GM03348 (cell line): ENCODE data around the gene ADCY1.
"Not testable (repeated sequence)": the region's sequence is repeated elsewhere in the genome, so short reads cannot be mapped to it uniquely, and the experiment has no call there.

Source experiments
- DNase-seq: peaks from one replicate; pipeline ENCODE4 v3.0.0; 2012; ENCODE audit warnings: low spot score

Gene ADCY1

DNA sequence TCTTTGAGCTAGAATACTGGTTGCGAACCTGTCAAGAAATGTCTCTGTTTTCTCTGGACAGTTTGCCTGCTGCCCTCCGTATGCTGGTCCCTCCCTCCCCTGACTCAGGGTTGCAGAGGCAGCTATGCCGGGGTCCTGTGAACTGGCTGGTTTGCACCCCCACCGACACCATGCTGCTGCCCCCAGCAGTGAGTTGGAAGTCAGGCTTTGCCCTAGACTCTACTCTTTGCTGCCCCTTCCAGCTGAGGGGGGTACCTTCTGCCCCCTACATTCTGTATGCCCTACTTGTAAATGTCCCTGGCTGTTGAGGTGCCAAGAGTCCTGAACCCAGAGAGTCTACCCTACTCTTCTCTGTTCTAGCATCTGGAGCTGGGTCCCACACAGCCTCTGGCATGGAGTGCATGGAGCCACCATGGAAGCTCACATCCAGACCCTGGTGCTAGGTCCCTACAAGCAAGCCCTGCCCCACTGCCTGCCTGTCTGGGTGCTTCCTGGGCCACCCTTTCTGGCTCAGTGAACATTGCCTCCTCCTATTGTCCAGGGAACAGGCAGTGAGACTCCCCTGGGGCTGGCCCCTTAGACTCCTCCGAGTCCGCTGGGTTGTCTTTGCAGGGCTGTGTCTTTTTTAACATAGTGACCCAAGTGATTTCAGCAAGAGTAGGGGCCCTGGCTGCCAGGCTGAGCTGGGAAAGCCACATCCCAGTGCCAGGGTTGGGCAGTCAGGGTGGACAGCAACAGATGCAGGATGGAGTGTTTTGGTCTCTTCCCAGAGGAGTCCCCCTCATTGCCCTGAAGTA is 138.9 kb downstream of the ADCY1 start:
- no peak for DNase-seq

DNA sequence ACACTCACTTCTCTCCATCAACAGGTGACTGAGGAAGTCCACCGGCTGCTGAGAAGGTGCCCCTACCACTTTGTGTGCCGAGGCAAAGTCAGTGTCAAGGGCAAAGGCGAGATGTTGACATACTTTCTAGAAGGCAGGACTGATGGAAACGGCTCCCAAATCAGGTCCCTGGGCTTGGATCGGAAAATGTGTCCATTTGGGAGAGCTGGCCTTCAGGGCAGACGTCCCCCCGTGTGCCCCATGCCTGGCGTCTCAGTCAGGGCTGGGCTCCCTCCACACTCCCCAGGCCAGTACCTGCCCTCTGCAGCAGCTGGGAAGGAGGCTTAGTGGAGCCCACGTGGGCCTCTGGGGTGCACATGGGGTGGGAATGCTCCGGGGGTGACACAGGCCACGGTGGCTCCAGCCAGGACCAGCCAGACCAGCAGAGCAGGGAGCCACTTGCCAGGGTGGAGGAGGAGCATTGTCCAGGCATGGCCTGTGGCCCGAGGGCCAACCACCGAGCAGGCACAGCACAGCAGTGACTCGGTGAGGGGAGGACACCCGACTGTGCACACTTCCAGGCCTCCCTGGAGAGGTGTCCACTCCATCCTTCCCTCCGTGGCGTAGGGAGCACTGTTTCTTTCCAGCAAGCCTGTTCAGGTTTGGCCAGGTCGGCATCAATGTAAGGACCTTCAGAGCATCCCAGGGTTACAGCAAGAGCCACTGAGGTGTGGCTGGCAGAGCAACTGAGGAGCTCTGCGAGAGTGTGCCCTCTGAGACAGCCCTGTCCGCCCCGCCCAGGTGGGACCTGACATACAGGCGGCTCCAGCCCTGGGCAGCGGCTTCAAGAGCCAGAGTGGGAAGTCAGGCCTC is 139.7 kb downstream of the ADCY1 start:
- no peak for DNase-seq

DNA sequence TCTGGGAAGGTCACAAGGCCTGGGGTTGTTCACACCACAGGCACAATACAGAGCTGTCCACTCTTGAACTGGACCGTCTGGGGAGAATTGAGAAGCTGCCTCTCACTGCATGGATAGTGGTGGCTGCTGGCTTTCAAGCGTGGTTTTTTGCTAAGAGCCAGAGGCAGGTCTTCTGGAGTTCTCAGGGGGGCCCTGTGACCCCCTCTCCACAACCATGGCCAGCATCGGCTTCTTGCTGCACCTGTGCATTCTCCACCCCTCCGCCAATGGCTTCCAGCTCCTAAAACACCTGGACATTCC is 140.3 kb downstream of the ADCY1 start:
- no peak for DNase-seq

DNA sequence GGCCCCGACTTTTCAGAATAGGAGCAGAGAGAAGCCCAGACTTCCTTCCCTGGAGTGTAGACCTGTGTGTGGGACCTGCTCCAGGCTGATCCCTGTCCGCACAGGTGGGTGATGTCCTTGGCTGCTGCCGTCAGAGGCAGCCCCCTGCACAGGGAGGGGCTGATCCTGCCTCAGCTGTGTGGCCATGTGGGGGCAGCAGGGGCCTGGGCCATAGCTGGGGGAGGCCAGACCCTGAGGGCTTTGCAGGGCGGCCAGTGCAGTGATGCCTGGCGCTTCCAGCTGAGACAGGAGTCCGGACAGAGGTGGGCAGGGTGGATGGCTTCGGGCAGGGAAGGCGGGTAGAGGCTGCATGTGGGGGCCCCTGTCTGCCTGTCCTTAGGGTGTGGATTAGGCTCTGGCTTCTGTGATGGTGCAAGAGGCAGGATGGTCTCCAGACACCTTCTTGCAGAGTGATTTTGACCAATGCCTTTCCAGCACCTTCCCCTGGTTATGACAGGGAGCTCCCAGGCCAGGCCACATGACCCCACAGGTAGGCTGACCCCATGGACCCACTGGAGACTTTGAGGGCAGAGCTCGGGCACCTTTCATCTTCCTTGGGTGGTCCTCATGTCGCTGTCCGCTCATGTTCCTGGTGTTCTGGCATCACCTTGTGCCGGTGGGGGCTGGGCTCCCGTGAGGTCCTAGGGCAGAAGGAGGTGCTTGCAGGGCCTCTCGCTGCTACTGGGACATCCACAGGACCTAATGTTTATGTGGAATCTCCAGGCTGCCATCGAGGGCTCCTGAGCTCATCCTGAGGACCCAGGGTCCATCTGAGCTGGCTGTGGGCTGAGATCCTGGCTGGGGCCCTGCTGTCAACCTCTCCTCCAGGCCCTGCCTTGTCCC is 141.5 kb downstream of the ADCY1 start:
- no peak for DNase-seq

DNA sequence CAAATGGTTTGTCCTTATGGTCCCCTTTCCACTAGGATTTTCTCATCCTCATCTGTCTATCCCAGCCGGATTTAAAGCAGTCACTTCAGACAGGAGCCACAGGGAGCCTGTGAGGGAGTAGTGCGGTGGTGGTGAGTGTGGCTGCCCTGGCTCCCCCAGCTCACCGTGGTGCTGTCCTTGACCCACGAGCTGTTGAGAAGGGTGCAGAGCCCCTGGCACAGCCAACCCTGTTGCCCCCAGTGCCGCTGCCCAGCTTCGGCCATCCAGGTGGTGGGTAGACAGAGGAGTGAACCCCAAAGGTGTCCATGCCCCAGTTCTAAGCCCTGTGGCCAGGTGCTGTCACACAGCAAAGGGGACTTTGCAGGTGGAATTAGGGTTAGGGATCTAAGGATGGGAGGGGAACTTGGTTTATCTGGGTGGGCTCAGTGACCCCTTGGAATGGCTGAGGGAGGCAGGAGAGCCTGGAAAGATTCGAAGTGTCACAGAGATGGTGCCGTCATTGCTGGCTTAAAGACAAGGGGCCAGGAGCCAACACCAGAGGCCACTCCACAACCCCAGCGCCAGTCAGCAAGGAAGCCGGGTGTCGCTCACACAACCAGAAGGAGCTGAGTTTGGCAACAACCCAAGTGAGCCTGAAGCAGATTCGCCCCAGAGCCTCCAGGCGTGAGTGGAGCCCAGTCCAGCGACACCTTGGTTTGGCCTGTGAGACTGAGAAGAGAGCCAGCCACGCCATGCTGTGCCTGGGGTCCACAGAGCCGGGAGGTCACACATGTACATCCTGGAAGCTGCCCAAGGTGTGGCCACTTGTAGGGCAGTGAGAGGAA is 142.4 kb downstream of the ADCY1 start:
- DNase-seq, result no peak

DNA sequence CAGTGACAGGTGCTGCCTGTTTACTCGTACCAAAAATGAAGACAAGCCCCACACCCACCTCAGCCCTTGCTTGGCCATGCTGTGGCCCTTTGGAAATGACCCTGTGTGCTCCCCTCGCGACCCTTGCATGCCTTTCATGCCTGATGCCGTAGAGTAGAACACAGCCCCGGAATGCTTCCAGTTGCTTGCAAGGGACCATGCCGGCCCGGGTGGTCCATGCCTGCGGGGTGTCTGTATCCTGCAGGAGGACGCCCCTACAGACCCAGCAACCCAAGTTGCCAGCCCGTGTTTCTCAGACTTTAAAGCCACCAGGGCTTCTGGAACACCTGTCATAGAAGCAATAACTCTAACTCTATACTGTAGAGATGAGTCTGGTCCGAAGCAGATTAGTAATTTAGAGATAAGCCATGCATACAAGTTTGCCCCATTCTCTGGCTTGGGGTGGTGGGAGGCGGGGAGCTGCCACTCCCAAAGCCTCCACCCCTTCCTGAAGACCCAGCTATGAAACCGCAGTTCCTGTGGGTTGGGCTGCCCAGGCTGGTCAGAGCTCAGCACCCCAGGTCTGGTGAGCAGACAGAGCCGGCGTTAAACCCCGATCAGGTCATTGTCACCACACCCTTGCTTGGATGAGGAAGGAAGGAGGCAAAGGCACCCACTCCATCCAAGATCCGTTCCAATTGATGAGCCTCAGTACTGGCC is 143.5 kb downstream of the ADCY1 start:
- no peak for DNase-seq

DNA sequence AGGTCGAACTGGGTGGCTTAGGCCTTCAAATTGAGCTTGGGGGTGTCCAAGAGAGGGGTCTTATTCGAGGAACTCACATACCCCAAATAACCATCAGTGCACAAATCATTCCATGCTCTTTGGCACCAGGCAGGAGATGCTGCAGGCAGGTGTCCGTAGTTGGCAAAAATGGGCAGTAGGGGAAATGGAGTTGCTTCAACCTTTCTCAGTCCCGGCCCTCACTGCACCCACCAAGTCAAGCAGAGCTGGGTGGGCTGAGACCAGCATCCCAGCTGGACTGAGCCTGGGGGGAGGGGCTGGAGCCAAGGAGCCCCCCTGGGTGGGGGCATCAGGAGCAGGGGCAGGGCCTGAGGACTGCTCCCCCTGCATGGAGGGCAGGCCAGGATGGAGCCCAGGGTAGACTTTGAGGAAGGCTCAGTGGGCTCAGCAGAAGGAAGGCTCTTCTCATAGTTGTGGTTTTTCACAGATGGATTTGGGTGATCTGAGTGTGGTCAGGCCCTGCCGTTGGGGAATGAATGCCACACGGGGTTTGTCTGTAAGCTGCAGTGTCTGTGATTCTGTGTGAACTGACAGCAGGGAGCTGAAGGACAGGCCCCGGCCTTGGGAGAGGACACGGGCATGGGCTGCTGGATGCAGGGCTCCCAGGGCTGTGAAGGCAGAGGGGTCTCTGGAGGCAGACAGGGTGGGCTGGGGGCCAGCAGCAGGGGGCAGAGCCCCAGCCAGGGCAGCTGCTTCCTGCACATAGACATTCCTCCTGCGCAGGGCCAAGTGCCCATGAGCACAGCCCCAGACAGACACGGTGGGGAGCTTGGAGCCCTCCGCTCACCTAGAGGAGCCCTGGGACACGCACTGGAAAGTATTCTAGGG is 144.5 kb downstream of the ADCY1 start:
- peak; percentile 25 for DNase-seq

DNA sequence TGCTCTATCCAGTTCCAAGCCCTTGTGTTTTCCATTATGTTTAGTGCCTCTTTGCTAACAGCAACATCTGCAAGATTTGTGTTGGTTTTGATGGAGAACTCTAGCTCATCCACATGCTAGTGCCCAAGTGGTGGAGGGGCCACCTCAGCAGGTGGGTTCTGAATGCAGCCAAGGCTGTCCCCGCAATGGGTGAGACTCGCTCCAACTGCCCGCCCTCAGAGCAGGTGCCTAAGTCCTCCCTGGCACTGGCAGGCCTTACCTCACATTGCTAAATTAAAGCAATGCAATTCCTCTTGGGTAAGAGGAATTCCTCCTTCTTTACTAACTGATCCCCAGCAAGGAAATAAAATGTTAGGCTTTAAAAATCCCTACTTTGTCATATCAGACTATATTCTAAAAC is 146.8 kb downstream of the ADCY1 start:
- DNase-seq, result no peak

DNA sequence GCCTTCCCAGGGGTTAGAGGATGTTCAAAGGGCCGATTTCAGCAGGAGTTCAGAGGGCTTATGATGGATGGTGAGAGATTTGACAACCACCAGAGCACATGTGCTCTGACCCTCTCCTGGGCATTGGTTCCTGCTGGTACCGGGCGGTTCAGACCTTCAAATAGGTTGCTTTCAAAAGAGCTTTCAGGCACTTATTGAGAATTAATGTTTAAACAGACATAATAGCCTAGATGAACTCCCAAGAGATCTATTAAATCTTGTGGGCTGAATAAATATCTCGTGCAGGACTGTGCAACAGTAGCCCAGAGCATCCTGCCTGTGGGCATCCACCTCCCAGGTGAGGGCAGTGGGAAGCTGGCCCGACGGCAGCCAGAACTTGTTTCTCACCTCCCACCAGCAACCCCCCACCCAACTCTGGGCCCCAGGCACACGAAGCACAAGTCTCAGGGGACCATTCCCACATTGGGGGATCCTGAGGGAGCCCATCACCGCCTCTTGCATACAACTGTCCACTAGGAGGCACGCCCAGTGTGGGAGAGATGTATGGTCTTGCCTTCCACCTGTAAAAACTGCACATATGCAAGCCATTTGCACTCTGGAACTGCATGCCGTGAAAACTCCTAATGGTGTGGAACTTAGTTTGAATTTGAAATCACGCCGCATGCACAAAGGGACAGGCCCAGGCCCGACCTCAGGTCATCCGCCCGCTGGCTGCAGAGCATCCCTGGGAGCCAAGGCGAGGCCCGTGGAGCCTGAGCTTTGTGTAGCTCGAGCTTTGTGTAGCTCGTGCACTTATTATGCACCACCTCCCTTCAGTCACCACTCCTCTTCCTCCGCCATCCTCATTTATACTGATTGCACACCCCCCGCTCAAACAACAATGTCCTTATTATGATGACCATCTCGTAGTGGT is 147.8 kb downstream of the ADCY1 start:
- DNase-seq, result peak; percentile 2

DNA sequence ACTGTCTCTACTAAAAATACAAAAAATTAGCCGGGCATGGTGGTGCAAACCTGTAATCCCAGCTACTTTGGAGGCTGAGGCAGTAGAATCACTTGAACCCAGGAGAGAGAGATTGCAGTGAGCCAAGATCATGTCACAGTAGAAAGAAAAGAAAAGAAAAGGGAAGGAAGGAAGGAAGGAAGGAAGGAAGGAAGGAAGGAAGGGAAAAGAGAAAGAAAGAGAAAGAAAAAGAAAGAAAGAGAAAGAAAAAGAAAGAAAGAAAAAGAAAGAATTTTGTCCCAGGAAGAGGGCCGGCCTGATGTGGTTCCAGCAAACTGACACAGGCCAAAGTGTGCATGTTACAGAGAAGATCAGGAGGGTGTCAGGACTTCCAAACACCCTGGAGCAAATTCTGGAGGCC is 151.1 kb downstream of the ADCY1 start:
- not testable (repeated sequence) for DNase-seq

DNA sequence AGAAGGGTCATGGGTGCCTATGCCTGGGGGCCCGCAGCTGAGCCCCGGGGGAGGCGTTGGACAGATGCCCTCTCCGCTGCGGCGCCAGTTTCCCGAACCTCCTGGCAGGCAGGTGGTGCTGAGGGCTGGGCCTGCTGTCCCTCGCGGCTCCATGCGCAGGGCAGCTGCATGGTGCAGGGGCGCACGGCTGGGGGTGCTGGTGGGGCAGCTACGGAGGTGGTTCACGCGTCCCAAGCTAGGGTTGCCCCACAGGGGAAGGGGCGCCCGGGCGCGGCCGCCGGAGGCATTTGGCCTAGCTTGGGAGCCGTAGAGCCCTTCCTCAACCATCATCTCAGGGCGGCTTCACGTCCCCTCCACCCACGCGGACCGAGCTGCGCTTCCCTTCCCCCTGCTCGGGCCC is 152.7 kb downstream of the ADCY1 start:
- no peak for DNase-seq

DNA sequence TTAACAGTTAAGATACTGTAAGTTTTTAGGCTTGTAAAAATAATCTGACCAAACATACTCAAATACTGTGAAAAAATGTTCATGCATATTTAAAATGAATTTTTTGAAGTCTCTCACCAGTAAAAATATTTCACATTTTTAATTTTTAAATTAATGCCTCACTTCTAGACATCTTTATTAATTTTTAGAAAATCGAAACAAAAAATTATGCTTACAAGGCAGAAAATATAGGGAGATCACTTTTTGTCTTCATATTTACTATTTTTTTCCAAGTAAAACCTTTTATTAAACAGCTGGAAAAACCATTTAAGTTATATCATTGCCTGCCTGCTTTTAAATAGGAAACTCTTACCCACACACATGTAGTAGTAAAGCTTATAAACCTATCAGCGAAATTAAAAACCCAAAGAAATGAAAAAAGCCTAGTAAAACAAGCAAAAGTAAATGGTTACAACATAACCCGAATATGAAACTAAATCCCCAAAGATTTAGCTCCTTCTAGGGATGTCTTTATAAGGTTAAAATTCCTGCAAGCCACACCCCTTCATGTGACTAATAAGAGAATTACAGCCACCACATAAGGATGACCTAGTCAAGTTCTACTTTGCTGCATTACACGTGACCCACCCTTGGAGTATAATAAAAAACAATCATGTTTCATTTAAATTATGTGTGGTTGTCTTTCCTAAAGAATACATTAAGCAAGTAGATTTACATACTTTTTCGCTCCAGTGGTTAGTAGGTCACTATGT is 157.7 kb downstream of the ADCY1 start:
- peak; percentile 7 for DNase-seq

DNA sequence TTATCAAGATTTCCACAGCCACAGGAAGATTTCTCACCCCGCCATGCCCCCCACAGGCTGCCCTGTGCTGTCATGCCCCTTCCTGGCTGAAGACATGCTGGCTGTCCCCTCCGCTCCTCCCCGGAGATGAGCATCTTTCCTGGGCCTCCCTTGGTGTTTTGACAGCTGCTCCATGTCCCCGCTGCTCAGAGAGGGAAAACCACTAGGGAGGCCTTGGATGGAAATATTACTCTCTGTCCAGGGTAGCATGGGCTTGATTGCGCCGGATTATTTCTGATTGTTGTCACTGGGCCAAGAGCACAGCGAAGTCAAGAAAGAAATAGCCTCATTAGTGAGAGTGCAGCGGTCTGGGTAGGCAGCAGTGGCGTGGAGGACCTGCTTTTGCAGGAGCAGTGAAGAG is 164.8 kb downstream of the ADCY1 start:
- DNase-seq, result not testable (repeated sequence)

DNA sequence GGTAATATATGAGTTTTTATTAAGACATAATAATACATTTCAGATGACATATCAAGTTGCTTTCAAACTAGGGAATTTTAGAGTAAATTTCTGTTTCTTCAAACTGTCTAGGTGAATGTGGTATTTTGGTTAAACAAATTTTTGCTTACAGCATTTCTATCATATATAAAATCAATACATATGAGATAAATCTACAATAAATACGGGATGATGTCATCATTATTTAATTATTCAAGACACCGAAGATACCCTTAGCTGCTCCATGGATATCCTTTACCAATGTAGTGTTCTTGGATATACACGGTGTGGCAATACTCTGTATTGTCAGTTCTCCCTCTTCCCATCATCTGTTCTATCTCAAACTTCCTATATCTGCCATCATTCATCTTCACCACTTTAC is 166.4 kb downstream of the ADCY1 start:
- not testable (repeated sequence) for DNase-seq

DNA sequence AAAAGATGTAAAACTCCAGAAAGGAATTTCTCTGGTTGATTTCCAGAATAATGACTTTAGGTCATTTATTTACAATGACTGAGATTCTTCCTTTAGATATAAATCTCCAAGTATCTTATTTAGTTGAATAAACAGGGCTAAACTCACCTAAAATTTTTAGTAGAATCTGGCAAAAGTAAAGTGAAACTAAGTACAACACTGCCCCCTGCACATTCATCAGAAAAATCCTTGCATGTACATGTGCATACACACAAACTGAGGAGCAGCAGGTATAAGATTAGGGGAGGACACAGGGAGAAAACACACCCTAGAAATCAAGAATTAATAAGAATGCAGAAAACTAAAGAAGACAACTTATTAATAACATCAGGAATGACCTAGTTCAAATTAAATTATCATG is 174.8 kb downstream of the ADCY1 start:
- DNase-seq, result not testable (repeated sequence)

DNA sequence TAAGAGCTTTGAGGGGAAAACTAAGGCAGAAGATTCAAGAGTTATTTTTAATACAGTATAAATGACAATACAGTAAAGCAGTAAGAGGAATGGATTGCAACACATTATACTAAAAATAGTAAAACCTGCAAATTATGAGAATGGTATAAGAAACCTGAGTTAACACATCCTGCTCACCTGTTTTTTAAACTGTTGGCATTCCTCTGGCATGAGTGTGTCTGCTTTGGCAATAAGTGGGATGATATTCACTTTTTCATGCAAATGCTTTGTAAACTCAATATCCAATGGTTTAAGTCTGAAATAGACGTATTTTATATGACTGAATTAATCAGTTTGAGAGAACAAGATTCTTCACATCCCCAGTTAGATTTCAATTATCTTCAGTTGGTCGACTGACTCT is 177.2 kb downstream of the ADCY1 start:
- not testable (repeated sequence) for DNase-seq

DNA sequence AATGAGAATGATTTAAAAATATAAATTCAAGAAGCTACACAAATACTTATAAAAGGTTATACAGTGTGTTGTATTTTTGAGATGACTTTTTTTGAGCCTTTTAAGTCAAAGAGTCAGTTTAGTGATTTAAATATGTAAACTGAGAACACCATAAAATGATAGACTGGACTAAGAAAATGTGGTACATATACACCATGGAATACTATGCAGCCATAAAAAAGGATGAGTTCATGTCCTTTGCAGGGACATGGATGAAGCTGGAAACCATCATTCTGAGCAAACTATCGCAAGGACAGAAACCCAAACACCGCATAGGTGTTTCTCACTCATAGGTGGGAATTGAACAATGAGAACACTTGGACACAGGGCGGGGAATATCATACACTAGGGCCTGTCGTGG is 182.2 kb downstream of the ADCY1 start:
- DNase-seq, result not testable (repeated sequence)

DNA sequence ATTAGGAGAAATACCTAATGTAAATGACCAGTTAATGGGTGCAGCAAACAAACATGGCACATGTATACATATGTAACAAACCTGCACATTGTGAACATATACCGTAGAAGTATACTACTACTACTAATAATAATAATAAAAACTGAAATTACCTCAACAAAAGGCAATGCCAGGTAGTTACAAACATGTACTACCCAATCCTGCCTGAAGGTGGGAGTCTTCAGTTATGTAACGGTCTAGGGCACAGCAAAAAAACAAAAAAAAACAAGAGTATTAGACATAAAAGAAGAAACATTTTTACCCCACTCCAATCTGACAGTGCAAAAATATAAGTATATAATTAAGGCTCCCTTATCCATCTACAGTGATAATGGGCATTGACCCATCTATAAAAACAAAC is 182.6 kb downstream of the ADCY1 start:
- DNase-seq, result not testable (repeated sequence)
